CD4-positive, alpha-beta T cell treated with Interleukin-4 for 1 hour (primary cell): Measurements from ENCODE around the gene CASP8.
A peak's percentile ranks its signal among the peaks of the same experiment; 100 is the strongest.

Experiments used
- DNase-seq, 2 donors: peaks; one replicate each; pipeline ENCODE4 v3.0.0-alpha.2; 2020 to 2022

The CASP8 gene

GRCh38 chr2:201242571-201243277 lies 17.6 kb upstream of the CASP8 start:
- no peak for DNase-seq

GRCh38 chr2:201244829-201245228 lies 15.5 kb upstream of the CASP8 start:
- no peak for DNase-seq

- no peak for DNase-seq
Measured at GRCh38 chr2:201246280-201246679, 14.1 kb upstream of the CASP8 start.

- no peak for DNase-seq
Measured at GRCh38 chr2:201248288-201248844, 12.0 kb upstream of the CASP8 start.

DNA sequence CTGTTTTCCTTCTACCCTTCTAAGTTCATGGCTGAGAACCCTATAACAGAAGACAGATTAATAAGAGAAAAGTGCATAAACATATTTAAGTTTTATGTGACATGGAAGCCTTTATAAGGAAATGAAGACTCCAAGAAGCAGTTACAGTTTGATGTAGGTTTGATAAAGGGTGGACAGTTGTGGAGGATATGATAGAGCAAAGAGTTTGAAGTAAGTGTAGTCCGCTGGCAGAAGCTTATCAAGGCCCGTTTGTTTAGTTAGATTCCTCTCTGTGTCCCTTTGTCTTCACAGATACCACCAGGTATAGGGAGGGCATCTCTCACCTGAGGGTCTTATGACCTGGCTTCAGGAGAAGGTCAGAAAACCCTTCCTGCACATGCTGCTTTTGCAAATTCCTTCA lies 10.4 kb upstream of the CASP8 start:
- DNase-seq, result no peak

GRCh38 chr2:201250741-201251140 lies 9.6 kb upstream of the CASP8 start:
- DNase-seq, result no peak

DNA sequence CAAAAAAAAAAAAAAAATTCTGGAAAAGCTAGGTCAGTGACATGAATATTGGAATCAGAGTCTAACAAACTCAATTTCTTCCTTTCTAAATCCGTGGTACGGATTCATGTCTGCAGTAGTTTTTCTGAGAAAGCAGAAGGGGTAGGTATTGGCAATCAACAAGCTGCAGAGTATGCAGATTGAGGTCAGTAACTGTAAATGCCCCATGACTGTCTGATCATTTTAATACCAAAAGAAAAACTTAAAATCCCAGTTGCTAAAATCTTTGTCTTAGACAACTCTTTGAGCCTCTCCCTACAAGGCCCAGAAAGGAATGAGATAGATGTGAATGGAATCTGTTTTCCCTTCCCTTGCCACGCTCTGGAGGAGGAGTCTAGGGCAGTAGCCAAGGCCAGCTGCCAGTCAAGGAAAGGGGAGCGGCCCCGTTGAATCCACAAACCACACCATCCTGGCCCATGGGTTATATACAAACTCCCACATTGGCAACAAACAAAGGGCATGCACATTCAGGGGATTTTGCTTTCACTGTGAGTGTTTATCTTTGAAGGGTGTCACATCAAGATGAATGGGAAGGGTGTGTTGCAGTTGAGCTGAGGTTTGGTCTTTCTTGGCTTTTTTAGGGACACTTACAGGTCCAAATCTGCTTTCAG lies 6.1 kb upstream of the CASP8 start:
- no peak for DNase-seq

DNA sequence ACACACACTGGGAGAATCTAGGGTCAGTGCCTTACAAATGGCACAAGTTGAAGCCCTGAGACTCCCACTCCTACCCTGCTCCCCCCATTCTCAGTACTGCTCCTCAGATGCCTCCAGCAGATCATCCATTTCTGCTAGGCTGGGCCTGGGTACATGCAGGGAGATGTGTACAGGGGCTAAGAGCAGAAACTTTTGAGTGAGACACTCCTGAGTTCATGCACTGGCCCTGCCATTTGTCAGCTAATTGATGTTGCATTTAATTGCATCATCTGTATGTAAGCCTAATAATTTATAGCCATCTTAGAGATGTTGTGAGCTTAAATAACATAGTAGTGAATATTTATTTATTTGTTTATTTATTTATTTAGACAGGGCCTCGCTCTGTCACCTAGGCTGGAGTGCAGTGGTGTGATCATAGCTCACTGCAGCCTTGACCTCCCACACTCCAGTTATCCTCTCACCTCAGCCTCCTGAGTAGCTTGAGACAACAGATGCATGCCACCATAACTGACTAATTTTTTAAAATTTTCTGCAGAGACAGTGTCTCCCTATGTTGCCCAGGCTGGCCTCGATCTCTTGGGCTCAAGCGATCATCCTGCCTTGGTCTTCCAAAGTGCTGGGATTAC lies 4.8 kb upstream of the CASP8 start:
- DNase-seq, result no peak

DNA sequence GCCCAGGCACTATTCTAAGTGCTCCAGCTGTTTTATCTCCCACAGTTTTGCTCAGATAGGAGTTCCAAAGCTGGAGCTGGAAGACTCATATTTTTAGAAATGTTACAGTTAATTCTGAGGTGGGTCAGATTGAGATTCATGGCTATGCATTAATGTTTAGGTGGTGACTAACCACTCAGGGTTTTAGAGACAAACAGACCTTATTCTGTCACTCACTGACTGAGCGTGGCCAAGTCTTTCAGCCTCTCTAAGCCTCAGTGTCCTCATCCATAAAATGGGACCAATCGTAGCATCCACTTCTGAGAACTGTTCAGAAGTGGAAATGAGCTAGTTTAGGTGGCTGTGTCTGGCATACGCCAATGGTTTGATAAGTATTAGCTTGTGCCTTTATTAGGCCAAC lies 4.3 kb upstream of the CASP8 start:
- no peak for DNase-seq

DNA sequence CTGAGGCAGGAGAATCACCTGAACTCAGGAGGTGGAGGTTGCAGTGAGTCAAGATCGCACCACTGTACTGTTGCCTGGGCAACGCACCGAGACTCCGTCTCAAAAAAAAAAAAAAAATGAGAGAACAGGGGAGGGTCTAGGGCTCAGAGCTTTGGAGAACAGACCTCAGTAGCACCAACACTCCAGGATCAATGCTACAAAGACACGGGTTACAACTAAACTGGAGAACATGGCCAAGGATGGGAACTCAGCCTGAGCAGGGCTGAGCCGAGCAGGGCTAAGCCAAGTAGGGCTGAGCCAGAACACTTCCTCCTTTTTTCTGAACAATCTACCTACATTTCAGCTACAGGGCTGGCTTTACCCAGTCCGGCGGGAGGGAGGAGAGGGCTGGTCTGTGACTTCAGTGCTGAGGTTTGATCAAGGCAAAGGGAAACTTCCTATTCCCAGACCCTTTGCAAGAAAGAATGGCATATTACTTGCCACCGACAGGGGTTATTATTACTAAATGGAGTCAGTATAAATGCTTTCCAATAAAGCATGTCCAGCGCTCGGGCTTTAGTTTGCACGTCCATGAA lies 2.9 kb upstream of the CASP8 start:
- DNase-seq, result peak; percentile 74 to 80

GRCh38 chr2:201257956-201258665 lies 2.2 kb upstream of the CASP8 start:
- DNase-seq, result peak; percentile 96 to 97

GRCh38 chr2:201258666-201259615 lies 1.4 kb upstream of the CASP8 start:
- DNase-seq, result no peak

DNA sequence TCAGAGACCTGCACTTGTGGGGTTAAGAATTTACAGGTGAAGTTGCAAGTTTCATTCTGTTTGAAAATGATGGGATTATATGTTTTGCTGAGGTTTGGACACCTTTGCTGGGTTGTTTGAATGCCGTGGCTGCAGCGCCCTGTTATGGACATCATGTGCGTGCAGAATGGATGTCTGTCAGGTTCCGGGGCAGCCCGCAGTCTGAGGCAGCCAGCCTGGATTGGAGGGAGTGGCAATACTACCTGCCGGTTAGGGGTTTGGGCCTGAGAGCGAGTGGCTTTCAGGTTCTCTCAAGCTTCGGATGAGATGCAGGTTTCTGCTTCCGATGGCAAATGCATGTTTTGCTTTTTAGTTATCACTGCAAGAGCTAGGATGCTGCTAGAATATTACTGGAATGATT lies 1.1 kb downstream of the CASP8 start:
- peak; percentile 68 to 73 for DNase-seq

GRCh38 chr2:201261906-201262305 lies 1.6 kb downstream of the CASP8 start:
- DNase-seq, result peak in 1 of 2 donors; percentile 55

- peak in 1 of 2 donors; percentile 47 for DNase-seq
Measured at GRCh38 chr2:201262718-201263117, 2.4 kb downstream of the CASP8 start.

DNA sequence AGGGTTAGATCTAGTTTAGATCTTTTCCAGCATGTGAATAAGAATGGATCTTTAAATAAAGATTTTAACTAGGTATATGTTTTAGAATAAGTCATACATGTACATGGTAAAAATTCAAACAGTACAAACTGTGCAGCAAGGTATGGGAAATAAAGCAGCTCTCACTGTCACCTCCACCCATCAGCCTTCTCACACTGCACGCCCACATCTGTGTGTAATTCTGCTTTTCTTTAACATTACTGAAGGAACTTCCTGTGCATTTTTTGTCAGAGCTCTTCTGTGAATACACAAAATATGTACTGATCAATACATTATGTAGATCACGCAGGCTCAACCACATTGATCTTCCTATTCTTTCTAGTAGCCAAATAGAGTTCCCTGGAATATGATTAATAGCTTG lies 3.4 kb downstream of the CASP8 start:
- DNase-seq, result peak in 1 of 2 donors; percentile 50

DNA sequence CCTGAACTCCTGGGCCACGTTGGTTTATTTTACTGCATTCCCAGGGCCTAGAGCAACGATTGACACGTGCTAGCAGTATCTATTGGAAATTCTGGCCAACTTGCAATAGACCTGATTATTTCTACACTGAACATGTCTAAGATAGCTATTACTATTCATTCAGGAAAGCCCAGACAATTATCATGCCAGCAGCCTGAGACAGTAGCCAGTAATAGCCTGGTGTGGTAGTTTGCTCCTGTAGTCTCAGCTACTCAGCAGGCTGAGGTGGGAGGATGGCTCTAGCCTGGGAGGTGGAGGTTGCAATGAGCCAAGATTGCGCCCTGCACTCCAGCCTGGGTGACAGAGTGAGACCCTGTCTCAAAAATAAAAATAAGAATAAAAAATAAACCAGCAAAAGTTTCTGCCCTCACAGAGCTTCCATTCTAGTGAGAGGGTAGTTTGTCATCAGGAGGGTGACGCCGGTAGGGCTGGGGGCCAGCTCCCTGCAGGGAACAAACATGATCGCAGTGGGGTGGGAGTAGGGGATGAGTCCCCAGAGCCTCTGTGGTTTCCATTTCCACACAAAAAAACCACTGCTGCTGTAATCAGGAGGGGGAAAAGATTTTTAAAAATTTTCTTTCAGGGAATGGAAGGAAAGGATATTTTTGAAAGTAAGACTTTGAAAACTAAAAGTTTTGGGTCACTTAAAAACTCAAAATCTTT lies 4.3 kb downstream of the CASP8 start:
- no peak for DNase-seq

- DNase-seq, result no peak
Measured at GRCh38 chr2:201266629-201267028, 6.3 kb downstream of the CASP8 start.

DNA sequence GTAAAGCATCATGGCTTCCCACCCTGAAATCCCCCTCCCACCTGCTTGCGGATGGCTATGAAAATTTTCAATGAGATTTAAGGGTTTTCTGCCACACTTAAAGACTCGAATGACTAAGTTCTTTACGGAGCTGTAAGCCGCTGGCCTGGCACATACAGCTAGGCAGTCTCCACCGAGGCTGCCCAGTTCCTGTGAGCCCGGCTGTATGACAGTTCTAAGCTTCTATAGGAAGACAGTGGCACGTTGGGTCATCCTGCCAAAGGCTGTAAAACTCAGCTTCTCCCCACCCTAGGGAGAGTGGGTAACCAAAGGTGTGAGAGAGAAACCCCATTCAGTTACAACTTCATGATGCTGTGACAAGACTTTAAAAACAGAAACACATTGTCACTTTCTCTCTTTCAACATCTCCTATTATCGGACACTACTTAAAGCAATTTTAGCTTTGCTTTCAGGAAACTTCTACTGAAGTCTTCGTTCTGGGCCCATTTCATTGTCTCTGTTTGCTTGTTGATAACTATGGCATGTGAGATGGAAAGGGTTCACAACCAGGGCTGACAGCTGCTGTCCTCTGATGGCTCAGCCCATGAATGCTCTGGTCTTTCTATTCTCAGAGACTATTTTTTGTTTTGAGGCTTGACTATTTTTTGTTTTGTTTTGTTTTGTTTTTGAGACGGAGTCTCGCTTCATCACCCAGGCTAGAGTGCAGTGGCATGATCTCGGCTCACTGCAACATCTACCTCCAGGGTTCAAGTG lies 7.1 kb downstream of the CASP8 start:
- no peak for DNase-seq

DNA sequence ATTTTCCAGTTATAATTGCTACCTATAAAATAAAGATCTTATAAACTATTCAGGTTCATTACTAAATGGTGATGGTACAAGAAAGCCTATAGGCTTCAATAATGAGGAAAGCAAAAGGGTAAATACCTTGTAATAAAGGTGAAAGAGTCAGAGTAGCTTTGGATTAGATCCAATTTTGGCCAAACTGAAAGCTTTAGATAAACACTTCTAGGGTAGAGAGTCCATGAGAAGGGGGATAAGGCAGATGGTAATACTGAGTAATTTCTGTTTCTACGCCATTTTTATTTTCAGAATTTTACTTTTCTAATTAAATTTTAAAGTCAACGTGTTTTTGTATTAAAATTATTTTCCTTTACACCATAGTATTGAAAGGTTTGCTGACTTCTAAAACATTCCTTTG lies 9.4 kb downstream of the CASP8 start:
- DNase-seq, result no peak
